Ectodermal cell (in vitro differentiated cells): ENCODE results near the gene RETREG1.

ENCODE experiments used
- H3K27ac ChIP-seq: 2 replicates; pipeline ENCODE4 v1.7.0; 2013; ENCODE audit warnings: mild to moderate bottlenecking, low read depth, low read length; ENCODE audit not compliant: insufficient read depth, poor library complexity, severe bottlenecking
- H3K27me3 ChIP-seq: 2 replicates; pipeline ENCODE4 v1.7.0; 2013; ENCODE audit warnings: mild to moderate bottlenecking, low read length; ENCODE audit not compliant: insufficient read depth, control insufficient read depth, poor library complexity, severe bottlenecking
- H3K36me3 ChIP-seq: one replicate; pipeline ENCODE4 v1.7.0; 2013; ENCODE audit warnings: low read length; ENCODE audit not compliant: control insufficient read depth, insufficient read depth
- H3K4me1 ChIP-seq: one replicate; pipeline ENCODE4 v1.7.0; 2013; ENCODE audit warnings: low read length; ENCODE audit not compliant: control insufficient read depth, insufficient read depth
- H3K4me3 ChIP-seq: 2 replicates; pipeline ENCODE4 v1.7.0; 2013; ENCODE audit warnings: low read depth, low read length, control low read depth; ENCODE audit not compliant: insufficient read depth
- H3K9me3 ChIP-seq: 2 replicates; pipeline ENCODE4 v1.7.0; 2013; ENCODE audit warnings: mild to moderate bottlenecking, low read length, moderate library complexity; ENCODE audit not compliant: control insufficient read depth
- WGBS, 2 experiments: methylation state at CpG; one replicate each; pipeline ENCODE4 v1.1.7; 2013; ENCODE audit warnings: missing lambda C conversion rate in 2 of 2; 5-methylcytosine and 5-hydroxymethylcytosine counted together

RETREG1 gene

DNA sequence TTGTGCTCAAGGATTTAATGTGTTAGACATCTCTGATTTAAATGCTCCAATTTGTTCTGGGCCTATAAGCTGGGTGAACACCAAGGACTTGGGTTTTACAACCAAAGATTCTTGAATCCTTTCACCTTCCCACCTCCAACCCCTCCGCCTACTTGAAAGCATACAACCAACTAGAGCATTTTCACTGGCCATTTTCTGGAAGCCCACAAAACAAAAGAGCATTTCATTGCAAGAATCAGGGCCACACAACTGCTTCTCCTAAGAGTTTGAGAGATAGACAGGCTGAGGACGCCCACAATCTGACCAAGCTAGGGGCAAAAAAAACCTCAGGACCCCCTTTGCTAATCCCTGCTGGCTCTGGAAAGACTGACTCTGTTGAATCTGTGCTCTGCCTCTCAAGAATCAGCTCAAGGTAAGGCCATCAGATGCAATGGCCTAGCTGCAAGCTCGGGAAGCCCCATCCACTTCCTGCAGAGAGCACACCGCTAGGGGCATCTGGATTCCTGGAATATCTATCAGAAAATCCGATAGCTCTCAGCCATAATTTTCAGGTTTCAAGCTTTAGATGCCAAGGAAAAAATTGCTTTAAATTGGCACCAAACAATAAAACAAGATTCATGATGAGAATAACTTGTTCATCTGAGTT lies 57.7 kb downstream of the RETREG1 start:
- Histone ChIP-seq H3K36me3 (no peaks in the 10 kb centered on the region), H3K27ac (no peak overlapping the region), H3K27me3 (no peaks in the 10 kb centered on the region), H3K4me1 (no peaks in the 10 kb centered on the region), H3K4me3 (no peak overlapping the region), H3K9me3 (no peaks in the 10 kb centered on the region)
- 75 to 76% methylated on average over 5 of the region's 5 CpGs for WGBS, 2 experiments

DNA sequence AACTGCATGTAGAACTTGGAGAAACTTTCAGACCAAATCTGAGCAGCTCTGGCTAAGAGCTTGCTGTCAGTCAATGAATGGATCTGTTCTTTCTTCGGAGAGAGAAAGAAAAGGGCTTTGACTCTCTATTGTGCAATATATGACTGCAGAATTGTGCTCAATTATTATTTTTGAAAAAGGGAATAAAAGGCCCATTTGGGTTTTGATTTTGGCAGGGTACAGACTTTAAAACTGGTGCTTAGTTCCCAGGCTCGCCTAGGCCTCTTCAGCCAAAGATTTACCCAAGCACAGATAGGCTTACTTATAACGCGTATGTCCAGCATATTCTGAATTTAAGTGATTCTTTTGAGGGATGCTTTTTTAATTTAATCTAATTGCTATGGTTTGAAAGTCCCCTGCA lies 59.3 kb downstream of the RETREG1 start:
- Histone ChIP-seq H3K4me3 (no peak overlapping the region), H3K9me3 (no peaks in the 10 kb centered on the region), H3K36me3 (no peaks in the 10 kb centered on the region), H3K27me3 (no peaks in the 10 kb centered on the region), H3K4me1 (no peaks in the 10 kb centered on the region), H3K27ac (no peak overlapping the region)
- WGBS, 2 experiments: 97 to 98% methylated on average over 4 of the region's 4 CpGs

DNA sequence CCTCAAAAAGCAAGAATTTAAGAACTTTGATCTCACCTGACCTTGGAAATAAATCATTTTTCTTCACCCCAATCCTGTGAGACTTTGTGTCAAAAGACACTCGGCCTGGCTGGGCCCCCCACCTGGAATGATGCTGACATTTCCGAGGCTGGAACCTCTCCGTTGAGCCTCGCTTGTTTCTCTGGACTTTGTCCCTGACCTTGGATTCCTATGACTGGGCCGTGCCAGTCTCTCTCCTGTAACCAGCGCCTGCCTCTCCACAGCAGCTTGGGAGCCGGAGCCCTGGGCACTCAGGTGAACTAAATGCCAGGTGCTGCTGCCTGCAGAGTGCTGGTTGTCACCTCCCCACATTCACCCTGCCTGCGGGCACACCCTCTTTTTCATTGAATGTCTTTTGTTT lies 62.7 kb downstream of the RETREG1 start:
- no peak overlapping the region for H3K4me3 ChIP-seq
- WGBS, 2 experiments: 90 to 91% methylated on average over 7 to 8 of the region's 8 CpGs
- H3K27ac ChIP-seq: no peak overlapping the region
- H3K27me3 ChIP-seq: no peaks in the 10 kb centered on the region
- H3K9me3 ChIP-seq: no peaks in the 10 kb centered on the region
- no peaks in the 10 kb centered on the region for H3K36me3 ChIP-seq
- H3K4me1 ChIP-seq: no peaks in the 10 kb centered on the region

DNA sequence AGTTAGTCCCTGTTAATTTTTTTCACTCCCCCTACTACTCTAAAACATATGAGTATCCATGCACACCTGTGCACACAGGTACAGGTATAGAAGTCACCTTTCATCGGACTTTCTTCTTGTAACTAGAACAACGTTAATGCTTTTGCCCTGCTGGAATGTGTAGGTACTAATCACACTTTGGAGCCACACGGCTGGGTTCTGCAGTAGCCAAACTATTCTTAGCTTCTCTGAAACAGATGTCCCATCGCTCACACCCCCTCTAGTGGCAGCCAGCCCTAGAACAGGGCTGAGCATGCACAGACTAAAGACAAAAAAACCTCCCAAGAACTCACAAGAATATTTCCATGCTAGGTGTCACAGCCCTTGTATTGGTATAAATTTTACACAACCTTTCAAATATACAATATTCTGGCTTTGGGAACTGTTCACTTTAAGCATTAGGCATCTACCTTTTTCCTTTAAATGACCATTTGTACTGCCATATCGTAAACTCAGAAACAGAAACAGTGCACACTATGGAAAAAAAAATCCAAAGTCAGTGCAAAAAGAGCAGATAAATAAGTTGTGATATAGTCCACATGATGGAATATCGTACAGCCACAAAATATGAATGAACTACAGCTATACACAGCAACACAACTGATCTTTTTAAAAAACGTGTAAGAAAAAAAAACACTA lies 64.0 kb downstream of the RETREG1 start:
- H3K4me1 ChIP-seq: no peaks in the 10 kb centered on the region
- H3K27me3 ChIP-seq: no peaks in the 10 kb centered on the region
- no peak overlapping the region for H3K4me3 ChIP-seq
- WGBS, 2 experiments: 44 to 46% methylated on average over 6 to 7 of the region's 7 CpGs
- no peaks in the 10 kb centered on the region for H3K36me3 ChIP-seq
- no peaks in the 10 kb centered on the region for H3K9me3 ChIP-seq
- no peak overlapping the region for H3K27ac ChIP-seq

DNA sequence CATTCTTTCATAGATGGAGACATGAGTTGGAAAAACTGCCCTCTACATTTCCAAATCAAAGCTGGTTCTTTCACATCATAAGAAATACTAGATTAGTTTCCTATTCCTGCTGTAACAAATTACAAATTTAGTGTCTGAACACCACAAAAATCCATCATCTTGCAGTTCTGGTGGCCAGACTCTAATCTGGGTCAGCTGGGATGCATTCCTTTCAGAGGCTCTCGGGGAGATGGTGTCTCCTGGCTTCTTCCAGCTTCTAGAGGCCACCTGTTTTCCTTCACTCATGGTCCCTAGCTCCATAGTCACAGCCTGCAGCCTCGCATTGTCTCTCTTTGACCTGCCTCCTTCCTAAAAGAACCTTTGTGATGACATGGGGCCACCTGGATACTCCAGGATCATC lies 65.2 kb downstream of the RETREG1 start:
- Histone ChIP-seq H3K27me3 (no peaks in the 10 kb centered on the region), H3K9me3 (no peaks in the 10 kb centered on the region), H3K4me1 (no peaks in the 10 kb centered on the region), H3K27ac (no peak overlapping the region), H3K4me3 (no peak overlapping the region), H3K36me3 (no peaks in the 10 kb centered on the region)
- 94 to 96% methylated on average over 2 of the region's 2 CpGs for WGBS, 2 experiments

DNA sequence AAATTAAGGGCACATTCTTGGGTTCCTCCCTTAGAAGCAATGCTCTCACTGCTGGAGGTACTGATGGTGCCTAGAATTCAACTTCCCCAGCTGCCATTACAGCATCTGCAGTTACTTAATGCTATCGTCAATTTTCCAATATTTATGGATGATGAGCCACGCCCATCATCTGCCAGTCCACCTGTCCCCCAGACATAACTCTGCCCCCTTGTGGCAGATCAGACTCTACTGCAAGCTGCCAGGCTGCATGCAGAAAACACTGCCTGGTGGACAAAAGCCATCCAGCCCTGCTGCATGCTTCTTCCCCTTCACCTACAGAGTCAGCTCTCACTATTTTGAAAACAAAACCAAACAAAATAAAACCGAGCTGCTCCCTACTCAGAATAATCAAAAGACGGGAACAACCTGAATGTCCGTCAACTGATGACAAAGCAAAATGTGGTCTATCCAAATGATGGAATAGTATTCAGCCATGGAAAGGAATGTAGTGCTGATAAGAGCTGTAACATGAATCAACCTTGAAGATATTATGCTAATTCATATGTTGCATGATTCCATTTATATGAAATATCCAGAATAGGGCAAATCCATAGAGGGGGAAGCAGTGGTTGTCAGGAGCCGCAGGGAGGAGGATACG lies 66.4 kb downstream of the RETREG1 start:
- H3K27ac ChIP-seq: no peak overlapping the region
- no peaks in the 10 kb centered on the region for H3K27me3 ChIP-seq
- WGBS, 2 experiments: 65 to 71% methylated on average over 7 of the region's 7 CpGs
- no peaks in the 10 kb centered on the region for H3K9me3 ChIP-seq
- no peak overlapping the region for H3K4me3 ChIP-seq
- no peaks in the 10 kb centered on the region for H3K36me3 ChIP-seq
- H3K4me1 ChIP-seq: no peaks in the 10 kb centered on the region

DNA sequence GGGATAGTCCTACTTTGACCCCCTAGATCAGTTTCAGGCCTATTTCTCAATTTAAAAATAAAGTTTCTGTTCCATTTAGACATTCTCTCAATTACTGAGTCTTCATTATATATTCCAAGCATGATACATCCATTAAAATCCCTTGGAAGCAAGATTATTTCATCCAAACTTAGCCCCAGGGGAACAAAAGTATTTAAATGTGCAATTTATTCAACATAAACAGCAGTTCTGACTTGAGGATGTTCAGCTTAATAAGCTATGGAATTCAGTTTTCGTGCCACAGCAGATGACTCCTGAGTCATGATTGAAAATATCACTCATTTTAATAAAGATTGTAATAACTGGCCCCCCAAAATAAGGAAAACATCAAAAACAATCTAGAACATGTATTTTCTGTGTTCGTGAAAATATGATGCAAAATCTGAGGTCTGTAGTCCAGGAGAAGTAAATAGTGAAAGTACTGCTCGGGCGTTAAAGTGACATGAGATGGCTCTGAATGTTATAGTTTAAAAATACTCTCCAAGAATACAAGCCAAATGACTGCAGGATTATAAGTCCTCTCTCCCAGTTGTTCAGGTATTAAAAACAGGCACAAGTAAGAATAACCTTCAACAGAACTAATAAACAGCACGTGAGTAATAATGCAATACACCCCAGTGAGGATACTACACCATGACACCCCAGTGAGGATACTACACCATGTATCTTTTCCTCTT lies 67.1 kb downstream of the RETREG1 start:
- 89 to 99% methylated on average over 3 to 5 of the region's 5 CpGs for WGBS, 2 experiments
- Histone ChIP-seq H3K4me1 (no peaks in the 10 kb centered on the region), H3K36me3 (no peaks in the 10 kb centered on the region), H3K4me3 (no peak overlapping the region), H3K27me3 (no peaks in the 10 kb centered on the region), H3K9me3 (no peaks in the 10 kb centered on the region), H3K27ac (no peak overlapping the region)

DNA sequence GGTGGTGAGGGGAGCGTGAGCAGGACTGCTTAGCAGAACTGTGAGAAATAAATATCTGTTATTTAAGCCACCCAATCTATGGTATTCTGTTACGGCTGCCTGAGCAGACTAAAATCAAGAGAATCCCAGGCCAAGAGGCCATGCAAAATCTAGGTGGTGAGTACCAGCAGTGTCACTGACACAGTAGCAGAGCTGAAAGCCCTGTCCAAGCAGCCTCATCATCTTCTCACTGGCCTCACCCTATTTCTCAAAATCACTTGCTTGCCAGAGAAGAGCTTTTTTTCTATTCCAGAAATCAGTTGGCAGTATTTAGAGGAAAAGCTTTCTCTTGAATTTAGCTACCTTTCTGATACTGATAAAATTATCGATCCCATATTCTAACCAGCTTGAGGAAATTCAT lies 68.0 kb downstream of the RETREG1 start:
- WGBS, 2 experiments: 73 to 78% methylated on average over 3 of the region's 3 CpGs
- Histone ChIP-seq H3K4me3 (no peak overlapping the region), H3K27ac (no peak overlapping the region), H3K4me1 (no peaks in the 10 kb centered on the region), H3K27me3 (no peaks in the 10 kb centered on the region), H3K36me3 (no peaks in the 10 kb centered on the region), H3K9me3 (no peaks in the 10 kb centered on the region)

DNA sequence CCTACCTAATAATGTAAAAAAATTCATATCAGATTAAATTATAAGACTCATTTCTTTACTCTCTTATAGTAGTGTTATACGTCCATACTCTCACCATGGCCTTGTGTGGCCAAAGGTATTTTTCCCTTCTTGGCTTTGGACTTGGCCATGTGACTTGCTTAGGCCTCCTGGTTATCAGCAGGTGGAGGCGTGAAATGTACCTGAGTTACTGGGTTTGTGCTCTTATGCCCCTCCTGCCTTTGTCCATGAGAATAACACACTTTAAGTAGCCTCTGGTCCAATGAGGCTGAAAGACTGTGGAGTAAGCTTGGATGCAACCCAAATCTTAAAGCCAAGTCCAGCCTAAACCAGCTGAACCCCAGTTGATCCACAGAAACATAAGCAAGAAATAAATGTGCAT lies 68.7 kb downstream of the RETREG1 start:
- 90 to 94% methylated on average over 2 of the region's 2 CpGs for WGBS, 2 experiments
- Histone ChIP-seq H3K27me3 (no peaks in the 10 kb centered on the region), H3K9me3 (no peaks in the 10 kb centered on the region), H3K4me3 (no peak overlapping the region), H3K36me3 (no peaks in the 10 kb centered on the region), H3K27ac (no peak overlapping the region), H3K4me1 (no peaks in the 10 kb centered on the region)

DNA sequence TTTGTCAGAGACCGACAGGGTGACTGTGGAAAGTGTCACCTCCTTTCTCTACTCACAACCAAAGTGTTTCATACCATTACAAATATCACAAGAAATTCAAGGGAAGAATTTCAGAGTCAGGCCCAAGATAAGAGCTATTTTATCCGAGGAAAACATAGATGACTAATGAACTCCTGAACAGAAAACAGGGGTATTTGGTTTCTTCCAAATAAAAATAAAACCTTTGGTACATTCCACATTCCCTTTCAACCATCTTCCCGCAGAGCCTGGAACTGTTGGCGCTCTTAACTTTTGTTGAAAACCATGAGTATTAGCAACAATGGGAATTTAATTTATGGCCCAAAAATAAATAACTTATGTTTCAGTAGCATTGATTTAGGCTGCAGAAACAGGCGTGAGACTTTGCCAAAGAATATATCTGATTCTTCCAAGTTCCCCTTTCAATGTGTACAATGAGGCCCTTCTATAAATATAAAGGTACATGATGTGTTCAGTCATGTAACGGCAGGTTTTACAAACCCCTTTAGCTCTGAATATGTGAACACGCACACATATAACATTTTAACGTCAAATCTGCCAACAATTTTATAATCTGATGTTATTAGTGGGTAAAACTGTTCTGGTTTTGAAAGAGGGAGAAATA lies 69.5 kb downstream of the RETREG1 start:
- no peak overlapping the region for H3K27ac ChIP-seq
- no peaks in the 10 kb centered on the region for H3K27me3 ChIP-seq
- H3K9me3 ChIP-seq: no peaks in the 10 kb centered on the region
- WGBS, 2 experiments: 84 to 94% methylated on average over 3 to 6 of the region's 8 CpGs
- no peaks in the 10 kb centered on the region for H3K4me1 ChIP-seq
- no peak overlapping the region for H3K4me3 ChIP-seq
- no peaks in the 10 kb centered on the region for H3K36me3 ChIP-seq
